Trophoblast cell (in vitro differentiated cells and primary cell): ENCODE results near the gene SYNPO2.

Source experiments
- DNase-seq, 2 donors: peaks; one replicate each; pipeline ENCODE4 v3.0.0-alpha.2; 2016
- H2AFZ ChIP-seq: 2 replicates; pipeline ENCODE4 v1.6.1; 2013; ENCODE audit warnings: low read length, moderate library complexity, mild to moderate bottlenecking; ENCODE audit not compliant: insufficient read depth, poor library complexity
- H2AK5ac ChIP-seq: 2 replicates; pipeline ENCODE4 v1.6.1; 2013; ENCODE audit warnings: mild to moderate bottlenecking, low read length
- H2BK120ac ChIP-seq: 2 replicates; pipeline ENCODE4 v1.6.1; 2013; ENCODE audit warnings: low read length, mild to moderate bottlenecking, moderate library complexity; ENCODE audit not compliant: insufficient read depth, poor library complexity
- H2BK12ac ChIP-seq: 2 replicates; pipeline ENCODE4 v1.6.1; 2013; ENCODE audit warnings: mild to moderate bottlenecking, low read length, moderate library complexity
- H2BK5ac ChIP-seq: 2 replicates; pipeline ENCODE4 v1.6.1; 2013; ENCODE audit warnings: low read length, low read depth, moderate library complexity, mild to moderate bottlenecking; ENCODE audit not compliant: poor library complexity
- H3K14ac ChIP-seq: 2 replicates; pipeline ENCODE4 v1.6.1; 2013; ENCODE audit warnings: mild to moderate bottlenecking, low read length
- H3K18ac ChIP-seq: 2 replicates; pipeline ENCODE4 v1.6.1; 2013; ENCODE audit warnings: mild to moderate bottlenecking, low read length
- H3K23ac ChIP-seq: 2 replicates; pipeline ENCODE4 v1.6.1; 2013; ENCODE audit warnings: low read length
- H3K27ac ChIP-seq: 2 replicates; pipeline ENCODE4 v1.5.1; 2013; ENCODE audit warnings: low read depth, mild to moderate bottlenecking, inconsistent platforms, low read length, moderate library complexity
- H3K27me3 ChIP-seq: 2 replicates; pipeline ENCODE4 v1.6.1; 2013; ENCODE audit warnings: inconsistent platforms, mild to moderate bottlenecking, low read length, moderate library complexity; ENCODE audit not compliant: insufficient read depth
- H3K36me3 ChIP-seq, 2 experiments: 1 replicate in 1 of 2; 2 replicates in 1 of 2; pipeline ENCODE4 v1.6.1; 2013; ENCODE audit warnings: low read length in 2 of 2, mild to moderate bottlenecking in 2 of 2, moderate library complexity in 1 of 2; ENCODE audit not compliant: insufficient read depth in 2 of 2, control insufficient read depth in 1 of 2
- H3K4ac ChIP-seq: 2 replicates; pipeline ENCODE4 v1.6.1; 2013; ENCODE audit warnings: low read depth, mild to moderate bottlenecking, low read length, moderate library complexity
- H3K4me1 ChIP-seq, 2 experiments: 1 replicate in 1 of 2; 2 replicates in 1 of 2; pipeline ENCODE4 v1.6.1; 2013; ENCODE audit warnings: low read length in 2 of 2, mild to moderate bottlenecking in 2 of 2, moderate library complexity in 1 of 2; ENCODE audit not compliant: insufficient read depth in 2 of 2, control insufficient read depth in 1 of 2
- H3K4me2 ChIP-seq: 2 replicates; pipeline ENCODE4 v1.6.1; 2013; ENCODE audit warnings: inconsistent platforms, mild to moderate bottlenecking, low read length, moderate library complexity
- H3K4me3 ChIP-seq: 2 replicates; pipeline ENCODE4 v1.5.1; 2013; ENCODE audit warnings: mild to moderate bottlenecking, low read depth, low read length, inconsistent platforms
- H3K79me1 ChIP-seq: one replicate; pipeline ENCODE4 v1.6.1; 2013; ENCODE audit warnings: low read length
- H3K79me2 ChIP-seq: 2 replicates; pipeline ENCODE4 v1.6.1; 2013; ENCODE audit warnings: low read length, mild to moderate bottlenecking; ENCODE audit not compliant: control insufficient read depth, insufficient read depth, poor library complexity
- H3K9ac ChIP-seq: 2 replicates; pipeline ENCODE4 v1.6.1; 2013; ENCODE audit warnings: mild to moderate bottlenecking, low read length
- H3K9me3 ChIP-seq: 2 replicates; pipeline ENCODE4 v1.6.1; 2013; ENCODE audit warnings: low read depth, mild to moderate bottlenecking, control low read depth, inconsistent platforms, low read length; ENCODE audit not compliant: insufficient read depth
- H4K12ac ChIP-seq: 2 replicates; pipeline ENCODE4 v1.6.1; 2013; ENCODE audit warnings: low read depth, mild to moderate bottlenecking, low read length, moderate library complexity
- H4K8ac ChIP-seq: 2 replicates; pipeline ENCODE4 v1.6.1; 2013; ENCODE audit warnings: low read depth, mild to moderate bottlenecking, low read length, moderate library complexity
- H4K91ac ChIP-seq: one replicate; pipeline ENCODE4 v1.6.1; 2013; ENCODE audit warnings: low read depth, mild to moderate bottlenecking, low read length, moderate library complexity
- WGBS: extraction: QIAGEN DNeasy Blood & Tissue Kit; methylation state at CpG from one replicate; pipeline ENCODE4 v1.1.7; 2013; ENCODE audit warnings: missing lambda C conversion rate; ENCODE audit not compliant: insufficient read length, insufficient coverage; ENCODE audit errors: extremely low coverage; 5-methylcytosine and 5-hydroxymethylcytosine counted together

The SYNPO2 gene

GRCh38 chr4:119029847-119030535 is 141.3 kb downstream of the SYNPO2 start:
- Histone ChIP-seq H4K8ac (no peak overlapping the region), H3K9ac (no peak overlapping the region), H3K79me1 (peaks cover 7% of the 10 kb centered on the region), H2AK5ac (no peak overlapping the region), H3K18ac (no peak overlapping the region), H3K4me1 (peaks cover 3 to 8% of the 10 kb centered on the region in 2 experiments), H2BK120ac (no peak overlapping the region), H2BK12ac (no peak overlapping the region), H3K23ac (no peak overlapping the region), H3K4me2 (no peak overlapping the region), H3K36me3 (peaks cover 17 to 21% of the 10 kb centered on the region in 2 experiments), H3K14ac (no peak overlapping the region), H4K91ac (no peak overlapping the region), H3K9me3 (peaks cover 6% of the 10 kb centered on the region), H3K79me2 (no peaks in the 10 kb centered on the region), H3K4ac (no peak overlapping the region), H3K4me3 (no peak overlapping the region), H4K12ac (no peak overlapping the region), H3K27ac (no peak overlapping the region), H2BK5ac (no peak overlapping the region), H3K27me3 (no peaks in the 10 kb centered on the region), H2AFZ (no peak overlapping the region)
- no CpG with 5 or more reads among the region's 18 CpGs for WGBS
- no peak for DNase-seq

GRCh38 chr4:119030536-119030890 is 141.9 kb downstream of the SYNPO2 start:
- Histone ChIP-seq H3K4ac (no peak overlapping the region), H3K4me3 (no peak overlapping the region), H2BK12ac (no peak overlapping the region), H4K12ac (no peak overlapping the region), H3K9ac (no peak overlapping the region), H3K27ac (no peak overlapping the region), H4K8ac (no peak overlapping the region), H3K36me3 (peaks cover 17 to 21% of the 10 kb centered on the region in 2 experiments), H3K79me2 (no peaks in the 10 kb centered on the region), H2BK5ac (no peak overlapping the region), H3K23ac (no peak overlapping the region), H2AFZ (no peak overlapping the region), H3K18ac (no peak overlapping the region), H3K79me1 (peaks cover 7% of the 10 kb centered on the region), H3K4me2 (no peak overlapping the region), H4K91ac (no peak overlapping the region), H2AK5ac (no peak overlapping the region), H3K4me1 (peaks cover 3 to 8% of the 10 kb centered on the region in 2 experiments), H3K14ac (no peak overlapping the region), H3K27me3 (no peaks in the 10 kb centered on the region), H2BK120ac (no peak overlapping the region), H3K9me3 (peaks cover 6% of the 10 kb centered on the region)
- WGBS = no CpG with 5 or more reads among the region's 12 CpGs
- DNase-seq = no peak

- Histone ChIP-seq H3K4me2 (no peak overlapping the region), H3K4me3 (no peak overlapping the region), H3K27me3 (no peaks in the 10 kb centered on the region), H3K9ac (no peak overlapping the region), H3K27ac (no peak overlapping the region), H3K79me1 (peaks cover 7% of the 10 kb centered on the region), H3K9me3 (peaks cover 6% of the 10 kb centered on the region), H3K23ac (no peak overlapping the region), H3K18ac (no peak overlapping the region), H2AK5ac (no peak overlapping the region), H4K8ac (no peak overlapping the region), H4K12ac (no peak overlapping the region), H3K79me2 (no peaks in the 10 kb centered on the region), H3K14ac (no peak overlapping the region), H3K4me1 (peaks cover 3 to 8% of the 10 kb centered on the region in 2 experiments), H2BK12ac (no peak overlapping the region), H2BK120ac (no peak overlapping the region), H2AFZ (no peak overlapping the region), H3K4ac (no peak overlapping the region), H3K36me3 (peaks cover 17 to 21% of the 10 kb centered on the region in 2 experiments), H4K91ac (no peak overlapping the region), H2BK5ac (no peak overlapping the region)
- WGBS = no CpG with 5 or more reads among the region's 11 CpGs
- no peak for DNase-seq
These were observed 142.6 kb downstream of the SYNPO2 start for GRCh38 chr4:119031218-119031617.

- H3K4me2 ChIP-seq = no peak overlapping the region
- no peaks in the 10 kb centered on the region for H3K27me3 ChIP-seq
- H4K12ac ChIP-seq = no peak overlapping the region
- no peak overlapping the region for H4K91ac ChIP-seq
- H3K9me3 ChIP-seq = peaks cover 6% of the 10 kb centered on the region
- H3K4me1 ChIP-seq = peaks cover 3 to 6% of the 10 kb centered on the region in 2 experiments
- no peak overlapping the region for H3K4ac ChIP-seq
- no peak overlapping the region for H3K4me3 ChIP-seq
- H3K23ac ChIP-seq = no peak overlapping the region
- no peak overlapping the region for H2BK120ac ChIP-seq
- H3K27ac ChIP-seq = no peak overlapping the region
- no peak overlapping the region for H3K9ac ChIP-seq
- no peak overlapping the region for H2BK5ac ChIP-seq
- H3K18ac ChIP-seq = no peak overlapping the region
- H4K8ac ChIP-seq = no peak overlapping the region
- no peak for DNase-seq
- H2BK12ac ChIP-seq = no peak overlapping the region
- WGBS = no CpG with 5 or more reads among the region's 6 CpGs
- no peak overlapping the region for H3K14ac ChIP-seq
- no peaks in the 10 kb centered on the region for H3K79me1 ChIP-seq
- no peak overlapping the region for H2AFZ ChIP-seq
- H2AK5ac ChIP-seq = no peak overlapping the region
- H3K36me3 ChIP-seq = peaks cover 13 to 21% of the 10 kb centered on the region in 2 experiments
- no peaks in the 10 kb centered on the region for H3K79me2 ChIP-seq
These were observed 144.4 kb downstream of the SYNPO2 start for GRCh38 chr4:119032921-119033685.
